Islet of Langerhans (tissue), 1 donor: ENCODE results near the gene DDN.

Experiments
- FAIRE-seq: peaks from one replicate; lab custom pipeline; 2011; peaks lifted over from hg19 to GRCh38; lab: Jason Lieb, UNC

The DDN gene

DNA sequence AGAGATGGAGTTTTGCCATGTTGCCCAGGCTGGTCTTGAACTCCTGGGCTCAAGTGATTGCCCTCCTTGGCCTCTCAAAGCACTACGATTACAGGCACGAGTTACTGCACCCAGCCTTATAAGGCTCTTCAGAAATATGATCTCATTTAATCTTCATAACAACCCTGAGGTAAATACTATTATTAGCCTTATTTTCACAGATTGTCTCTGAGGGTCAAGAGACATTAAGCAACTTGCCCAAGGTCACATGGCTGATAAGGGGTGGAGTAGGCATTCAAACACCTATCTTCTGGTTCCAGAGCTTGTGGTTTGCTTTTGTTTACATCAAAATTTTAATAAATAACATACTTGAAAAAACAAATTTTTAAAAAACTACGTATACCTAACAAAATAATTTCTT, 14.3 kb upstream of the DDN start:
- no peak for FAIRE-seq

DNA sequence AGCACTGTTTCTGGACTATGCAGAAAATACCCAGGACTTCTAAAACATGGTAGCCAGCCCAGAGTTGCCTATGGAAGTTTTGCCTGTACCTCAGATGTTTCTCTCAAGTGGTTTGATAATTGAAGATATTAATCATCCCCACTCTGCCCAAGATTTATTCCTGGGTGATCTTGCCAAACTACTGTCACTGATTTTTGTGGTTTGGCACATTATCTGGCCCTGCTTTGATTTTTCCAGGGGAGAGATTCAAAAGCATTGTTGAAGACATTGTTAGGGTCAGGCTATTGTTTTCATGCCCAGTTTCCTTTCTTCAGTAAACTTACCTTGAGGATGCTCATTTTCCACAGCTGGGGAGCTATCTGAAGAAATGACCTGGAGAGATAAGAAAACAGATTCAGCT, 13.6 kb upstream of the DDN start:
- FAIRE-seq, result no peak

DNA sequence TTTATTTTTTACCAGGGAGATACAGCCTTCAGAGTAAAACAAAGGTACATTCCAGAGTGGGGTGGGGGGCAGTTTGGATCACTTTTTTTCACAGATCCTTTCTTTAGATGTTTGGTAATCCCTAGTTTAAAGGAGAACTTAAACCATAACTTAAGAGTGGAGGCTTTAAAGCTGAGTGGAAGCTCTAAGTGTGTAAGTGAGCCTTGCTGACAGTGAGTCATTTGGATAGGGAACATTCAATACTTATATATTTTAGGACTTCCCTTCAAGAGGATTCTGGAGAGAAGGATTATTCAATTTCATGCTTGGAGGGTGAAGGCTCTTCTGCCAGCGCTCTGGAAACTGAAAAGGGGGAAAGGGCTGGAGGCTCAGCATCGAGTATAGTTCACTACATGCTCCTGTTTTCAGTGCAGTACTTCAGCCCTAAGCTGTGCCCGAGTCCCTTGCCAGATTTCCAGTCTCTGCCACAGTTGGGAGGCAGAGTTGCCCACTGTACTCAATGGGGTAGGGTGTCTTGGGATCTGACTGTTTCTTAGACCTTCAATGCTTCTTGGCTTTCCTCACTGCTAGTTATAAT, 11.0 kb upstream of the DDN start:
- FAIRE-seq, result no peak

DNA sequence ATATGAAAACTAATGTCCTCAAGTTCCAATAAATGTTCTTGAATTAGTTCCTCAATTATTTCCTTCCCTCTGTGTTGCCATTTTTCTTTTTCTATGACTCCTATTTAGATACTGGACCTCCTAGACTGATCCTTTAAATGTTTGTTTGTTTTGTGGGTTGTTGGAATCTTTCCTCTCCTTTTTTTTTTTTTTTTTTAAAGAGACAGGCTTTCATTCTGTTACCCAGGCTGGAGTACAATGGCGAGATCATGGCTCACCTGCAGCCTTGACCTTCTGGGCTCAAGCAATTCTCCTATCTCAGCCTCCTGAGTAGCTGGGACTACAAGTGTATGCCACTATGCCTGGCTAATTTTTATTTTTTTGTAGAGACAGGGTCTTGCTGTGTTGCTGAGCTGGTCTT, 9.8 kb upstream of the DDN start:
- FAIRE-seq, result no peak

DNA sequence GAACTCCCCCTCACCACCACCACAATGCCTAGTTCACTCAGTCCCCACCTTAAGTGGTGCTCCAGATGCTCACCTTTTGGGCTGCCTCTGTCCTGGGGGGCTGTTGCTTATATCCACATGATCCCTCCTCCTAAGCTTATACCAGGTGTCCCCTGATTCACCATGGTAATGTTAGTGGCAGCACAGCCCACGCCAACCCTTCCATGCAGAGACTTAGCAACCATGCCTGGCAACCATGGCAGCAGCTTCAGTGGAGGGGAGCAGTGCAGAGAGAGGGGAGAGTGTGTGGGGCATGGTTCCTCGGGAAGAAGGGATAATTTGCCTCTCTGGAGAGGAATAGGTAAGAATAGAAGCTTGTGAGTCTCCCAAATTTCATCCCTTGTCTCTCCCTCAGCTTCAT, 1.2 kb upstream of the DDN start:
- FAIRE-seq, result no peak

DNA sequence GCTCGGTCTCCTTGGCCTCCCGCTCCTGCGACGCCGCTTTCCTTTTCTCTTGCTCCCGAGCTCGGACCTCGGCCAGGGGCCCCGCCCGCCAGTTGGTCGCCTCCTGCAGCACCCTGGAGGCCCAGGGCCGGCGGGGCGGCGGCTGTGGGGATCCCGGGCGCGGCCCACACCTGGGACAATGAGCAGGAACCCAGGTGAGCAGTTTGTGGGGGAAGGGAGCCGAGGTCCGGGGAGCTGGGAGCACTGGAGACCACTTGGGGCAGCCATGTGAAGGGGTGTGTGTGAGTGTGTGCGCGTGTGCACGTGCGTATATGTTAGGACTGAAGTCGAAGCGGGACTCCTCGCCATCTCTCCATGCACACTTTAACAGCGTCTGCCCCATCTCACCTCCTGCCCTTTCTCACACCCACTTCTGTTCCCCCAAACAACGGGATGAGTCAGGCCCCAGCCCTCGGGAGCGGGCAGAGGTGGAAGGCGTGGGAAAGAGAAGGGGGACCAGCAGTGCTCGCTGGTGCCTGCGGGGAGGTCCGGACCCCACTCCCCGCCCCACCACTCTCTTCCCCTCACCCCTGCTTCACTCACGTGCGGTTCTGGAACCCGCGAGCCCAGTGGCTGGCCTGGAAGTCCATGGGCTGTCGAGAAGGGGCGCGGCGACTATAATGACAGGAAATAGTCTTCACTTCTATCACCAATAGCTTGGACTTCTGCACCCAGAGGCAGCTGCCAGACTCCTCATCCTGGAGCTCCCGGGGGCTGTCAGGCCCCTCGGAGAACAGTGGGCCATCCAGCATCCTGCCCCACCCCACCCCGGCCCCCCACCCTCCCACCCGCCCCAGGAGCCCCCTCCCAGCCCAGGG, 450 bp downstream of the DDN start:
- no peak for FAIRE-seq

DNA sequence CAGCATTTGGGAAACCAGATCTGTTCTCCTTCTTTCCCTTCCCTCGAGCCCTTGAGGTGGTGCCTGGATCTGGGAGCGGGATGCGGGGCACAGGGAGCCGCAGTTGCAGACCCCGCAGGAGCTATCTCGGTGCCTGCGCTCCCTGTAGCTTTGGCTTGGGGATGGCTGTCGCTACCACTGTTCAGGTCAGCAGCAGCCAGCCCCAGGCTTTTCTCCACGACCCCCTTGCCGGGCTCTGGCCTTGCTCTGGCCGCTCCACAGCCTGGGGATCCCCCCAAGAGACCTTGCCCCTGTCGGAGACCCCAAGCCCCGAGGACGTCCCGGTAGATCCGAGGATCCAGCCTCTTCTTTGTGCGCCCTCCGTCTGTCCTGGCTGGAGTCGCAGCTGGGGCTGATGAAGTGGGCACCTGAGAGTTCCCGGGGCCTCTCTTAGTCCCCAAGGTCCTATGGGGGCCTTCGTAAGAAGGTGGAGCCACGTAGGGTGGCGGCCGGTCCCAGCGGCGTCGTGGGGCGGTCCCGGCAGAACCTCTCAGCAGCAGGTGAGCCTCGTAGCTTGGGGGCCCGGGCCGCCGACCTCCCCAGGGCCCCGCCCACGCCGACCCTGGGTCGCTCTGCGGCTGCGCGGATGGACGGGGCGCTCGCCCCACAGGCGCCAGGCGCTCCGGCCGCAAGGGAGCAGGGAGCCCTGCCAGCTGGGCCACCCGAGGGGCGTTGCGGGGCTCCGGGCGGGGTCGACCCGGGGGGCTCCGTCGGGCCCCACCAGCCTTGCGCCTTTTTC, 1.3 kb downstream of the DDN start:
- no peak for FAIRE-seq

DNA sequence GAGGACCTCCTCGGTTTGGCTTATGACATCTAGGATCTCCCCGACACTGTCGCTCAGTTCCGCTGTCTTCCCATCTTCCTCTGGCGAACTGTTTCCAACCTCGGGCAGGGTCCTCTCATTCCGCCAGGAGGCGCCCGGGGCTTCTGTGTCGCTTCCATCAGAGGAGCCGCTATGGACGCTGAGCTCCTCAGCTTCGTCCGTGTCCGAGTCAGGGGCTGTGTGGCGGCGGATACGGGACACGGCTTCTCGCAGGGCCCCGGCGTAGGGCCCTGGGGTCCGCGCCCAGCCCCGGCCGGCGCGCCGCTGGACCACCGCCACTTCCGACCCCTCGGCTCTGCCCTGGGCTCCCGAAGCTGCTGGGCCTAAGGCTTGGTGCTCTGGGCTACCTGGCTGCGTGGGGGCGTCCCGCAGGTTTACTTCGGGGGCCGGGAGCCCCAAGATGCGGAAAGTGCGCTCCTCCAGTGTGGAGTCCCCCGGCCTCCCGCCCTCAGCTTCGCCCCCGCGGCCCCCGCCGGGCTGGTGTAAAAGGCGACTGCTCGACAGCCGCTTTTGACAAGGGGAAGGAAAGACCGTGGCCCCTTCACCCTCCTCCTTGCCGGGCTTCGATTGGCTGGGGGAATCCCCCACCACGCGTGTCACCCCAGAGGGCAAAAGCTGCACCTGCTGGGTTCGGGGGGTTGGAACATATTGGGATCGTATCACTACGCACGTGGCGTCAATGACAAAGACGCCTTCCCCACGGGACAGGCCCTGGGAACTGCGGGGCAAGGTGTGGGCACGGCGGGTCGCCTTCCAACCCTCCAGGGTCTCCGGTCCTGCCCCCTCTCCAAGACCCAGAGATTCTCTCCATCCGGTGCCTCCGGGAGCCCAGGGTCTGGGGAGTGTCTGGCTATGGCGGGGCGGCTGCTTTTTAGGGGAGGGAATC, 2.1 kb downstream of the DDN start:
- FAIRE-seq, result no peak

DNA sequence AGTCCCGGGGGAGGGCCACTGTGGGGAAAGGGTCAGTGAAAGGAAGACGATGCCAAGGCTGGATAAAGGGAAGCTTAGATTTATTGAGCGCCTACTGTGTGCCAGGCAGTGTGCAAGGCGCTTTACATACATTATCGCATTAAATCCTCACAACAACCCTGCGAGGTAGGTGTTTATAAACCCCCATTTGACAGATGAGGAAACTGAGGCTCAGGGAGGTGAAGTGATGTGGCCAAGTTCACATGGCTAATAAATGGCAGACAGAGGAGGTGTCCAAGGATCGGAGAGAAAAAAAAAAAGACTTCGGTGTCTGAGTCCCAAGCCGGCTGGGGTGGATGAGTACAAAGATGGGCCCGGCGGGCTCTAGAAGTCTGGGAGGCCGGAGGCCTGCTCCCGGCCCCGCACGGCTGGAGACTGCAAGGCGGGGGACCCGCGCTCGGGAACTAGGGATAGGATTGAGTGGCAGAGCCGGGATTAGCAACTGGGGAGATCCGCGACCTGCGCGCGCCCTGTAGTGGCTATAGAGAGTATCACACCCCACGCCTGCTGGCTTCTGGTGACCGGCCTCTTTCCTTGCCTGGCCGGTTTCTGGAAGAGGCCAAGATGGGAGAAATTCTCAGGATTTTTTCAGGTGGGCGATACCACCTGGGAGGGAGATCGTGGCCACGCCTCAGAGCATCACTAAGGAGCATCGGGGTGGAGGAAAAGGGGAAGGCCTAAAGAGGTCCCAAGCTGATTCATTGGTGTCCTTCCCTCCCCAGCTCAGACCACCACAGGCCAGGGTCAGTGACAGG, 3.9 kb downstream of the DDN start:
- FAIRE-seq, result no peak

DNA sequence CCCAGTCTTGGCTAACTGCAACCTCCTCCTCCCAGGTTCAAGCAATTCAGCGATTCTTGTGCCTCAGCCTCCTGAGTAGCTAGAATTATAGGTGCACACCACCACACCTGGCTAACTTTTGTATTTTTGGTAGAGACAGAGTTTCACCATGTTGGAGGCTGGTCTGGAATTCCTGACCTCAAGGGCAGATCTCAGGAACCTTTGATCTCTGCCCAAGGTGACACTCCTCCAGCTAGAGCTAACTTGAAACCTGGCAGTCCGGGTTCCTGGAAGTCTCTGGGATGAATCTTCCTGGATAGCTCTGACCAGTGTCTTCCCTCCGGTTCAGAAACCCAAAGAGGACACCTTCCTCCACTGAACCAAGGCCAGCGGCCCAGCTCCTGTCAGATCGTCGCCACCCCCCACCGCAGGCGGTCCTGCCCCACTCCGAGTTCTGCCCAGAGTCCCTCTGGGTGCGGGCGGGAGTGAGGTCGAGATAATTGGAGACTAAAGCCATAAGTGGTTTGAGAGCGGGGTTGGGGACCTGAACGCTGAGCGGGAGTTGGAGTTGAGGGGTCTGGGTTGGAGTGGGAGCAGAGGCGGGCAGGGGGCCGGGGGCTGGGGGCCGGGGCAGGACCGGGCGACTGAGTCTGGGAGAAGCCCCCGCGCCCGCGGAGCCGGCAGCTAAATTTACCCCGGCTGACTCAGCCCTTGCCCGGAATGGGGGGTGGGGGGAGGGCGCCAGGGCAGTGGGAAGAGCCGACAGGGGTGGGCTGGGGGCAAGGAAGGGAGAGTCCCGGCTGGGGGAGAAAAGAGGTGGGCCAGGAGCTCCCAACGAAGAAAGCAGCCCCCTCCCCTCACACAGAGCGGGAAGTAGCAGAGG, 4.7 kb downstream of the DDN start:
- no peak for FAIRE-seq

DNA sequence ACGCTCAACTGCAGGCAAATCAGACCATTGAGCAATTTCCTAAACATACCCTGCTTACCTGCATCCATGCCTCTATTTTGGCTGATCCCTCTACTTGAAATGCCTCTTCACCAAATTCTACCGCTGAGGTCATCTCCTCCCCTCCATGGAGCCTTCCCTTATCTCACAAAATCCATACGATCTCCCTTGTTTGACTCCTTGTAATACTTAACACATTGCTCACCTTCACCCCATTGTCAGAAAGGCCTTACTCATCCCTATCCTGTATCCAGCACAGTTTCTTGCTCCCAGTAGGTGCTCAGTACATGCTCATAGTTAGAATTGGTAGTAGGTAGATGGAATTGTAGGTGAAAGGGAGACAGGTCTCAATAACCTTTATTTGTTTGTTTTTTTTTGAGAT, 5.4 kb downstream of the DDN start:
- no peak for FAIRE-seq

DNA sequence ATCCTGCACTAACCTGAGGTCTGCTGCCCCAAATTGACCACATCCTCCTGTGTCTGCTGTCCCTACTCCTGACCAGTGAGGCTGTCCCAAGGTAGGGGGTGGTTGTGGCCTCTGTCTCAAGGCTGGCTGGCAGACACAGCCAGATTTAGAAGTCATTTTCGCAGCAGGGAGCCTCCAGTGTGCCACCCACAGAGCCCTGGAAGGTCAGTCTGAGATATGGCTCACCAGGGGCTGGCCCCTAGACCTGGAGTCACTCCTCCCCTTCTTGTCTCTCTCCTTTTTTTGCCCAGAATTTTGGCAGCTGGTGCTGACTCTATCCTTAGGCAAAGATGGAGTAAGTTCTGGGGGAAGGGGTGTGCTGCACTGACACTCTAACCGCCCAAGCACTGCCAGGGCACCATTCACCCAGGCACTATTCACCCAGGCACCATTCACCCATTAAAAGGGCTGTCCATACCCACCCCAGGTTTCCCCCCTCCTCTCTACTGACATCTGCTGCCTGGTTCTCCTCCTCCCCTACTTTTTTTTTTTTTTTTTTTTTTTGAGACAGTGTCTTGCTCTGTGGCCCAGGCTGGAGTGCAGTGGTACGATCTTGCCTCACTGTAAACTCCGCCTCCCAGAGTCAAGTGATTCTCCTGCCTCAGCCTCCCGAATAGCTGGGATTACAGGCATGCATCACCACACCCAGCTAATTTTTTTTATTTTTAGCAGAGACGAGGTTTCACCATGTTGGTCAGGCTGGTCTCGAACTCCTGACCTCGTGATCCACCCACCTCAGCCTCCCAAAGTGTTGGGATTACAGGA, 7.7 kb downstream of the DDN start:
- FAIRE-seq, result no peak

DNA sequence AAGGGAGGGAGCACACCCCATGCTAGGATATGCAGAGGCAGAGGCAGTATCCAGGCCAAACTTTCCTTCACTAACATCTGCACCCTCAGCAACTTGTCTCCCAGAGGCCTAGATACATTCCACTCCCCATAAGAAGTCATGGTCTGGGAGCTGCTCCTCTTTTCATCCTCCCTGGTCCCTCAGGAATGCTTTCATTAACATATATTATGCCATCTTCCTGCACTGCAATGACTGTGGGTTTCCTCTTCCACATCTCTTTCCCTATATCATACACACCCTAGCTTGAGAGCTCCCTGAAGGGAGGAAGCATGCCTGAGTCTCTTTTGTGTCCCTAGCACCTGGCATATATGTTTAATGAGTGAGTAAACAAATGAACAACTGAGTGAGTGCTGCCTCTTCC, 8.6 kb downstream of the DDN start:
- no peak for FAIRE-seq

DNA sequence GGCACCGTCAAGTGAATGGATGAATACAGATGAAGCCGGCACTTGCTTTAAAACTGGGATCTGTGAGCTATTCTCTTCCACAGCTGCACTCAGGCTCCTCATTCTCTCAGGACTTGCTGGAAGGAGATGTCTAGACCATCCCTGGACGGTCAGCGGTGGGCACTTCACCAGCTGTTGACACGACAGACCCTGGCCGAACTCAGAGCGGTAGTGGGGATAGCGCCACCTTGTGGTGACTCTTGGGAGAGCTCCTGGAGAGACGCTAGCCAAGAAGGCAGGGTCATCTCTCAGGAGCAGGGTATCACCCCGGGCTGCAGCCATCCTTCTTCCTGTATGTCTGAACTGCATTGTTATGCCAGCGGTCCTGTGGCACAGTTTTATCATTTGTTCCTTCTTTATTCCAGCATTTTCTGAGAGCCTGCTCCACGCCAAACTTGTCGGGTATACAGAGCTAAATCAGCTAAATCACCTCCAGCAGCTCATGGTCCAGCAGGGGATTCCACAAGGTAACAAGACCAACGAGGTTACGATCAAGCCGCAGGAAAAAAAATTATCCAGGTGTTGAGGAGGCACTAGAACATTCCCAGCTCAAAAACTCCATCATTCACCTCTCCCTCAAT, 11.0 kb downstream of the DDN start:
- no peak for FAIRE-seq

DNA sequence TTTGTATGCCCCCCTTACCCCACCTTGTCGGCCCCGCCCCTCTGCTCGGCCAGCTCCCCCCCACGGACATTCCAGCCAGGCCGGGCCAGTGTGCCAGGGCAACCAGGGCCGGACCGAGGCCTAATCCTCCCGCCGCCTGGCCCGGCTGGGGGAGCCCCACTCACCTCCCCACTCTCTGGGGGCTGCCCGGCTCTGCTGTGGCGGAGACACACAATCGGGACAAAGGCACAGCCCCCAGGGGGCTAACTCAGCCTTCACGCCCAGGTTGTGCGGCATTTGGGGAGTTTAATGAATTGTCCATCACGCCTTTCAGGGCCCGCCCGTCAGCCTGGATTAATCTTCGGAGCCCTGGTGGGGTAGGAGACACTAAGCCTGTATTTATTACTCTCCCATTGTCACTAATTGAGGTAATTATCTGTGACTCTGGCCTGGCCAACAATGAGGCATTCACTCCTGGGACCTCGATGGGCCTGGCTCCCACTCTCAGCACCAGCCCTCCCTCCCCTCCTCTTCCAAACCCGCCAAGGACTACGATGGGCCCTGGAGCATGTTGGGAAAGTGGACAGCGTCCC, 12.4 kb downstream of the DDN start:
- FAIRE-seq, result no peak

DNA sequence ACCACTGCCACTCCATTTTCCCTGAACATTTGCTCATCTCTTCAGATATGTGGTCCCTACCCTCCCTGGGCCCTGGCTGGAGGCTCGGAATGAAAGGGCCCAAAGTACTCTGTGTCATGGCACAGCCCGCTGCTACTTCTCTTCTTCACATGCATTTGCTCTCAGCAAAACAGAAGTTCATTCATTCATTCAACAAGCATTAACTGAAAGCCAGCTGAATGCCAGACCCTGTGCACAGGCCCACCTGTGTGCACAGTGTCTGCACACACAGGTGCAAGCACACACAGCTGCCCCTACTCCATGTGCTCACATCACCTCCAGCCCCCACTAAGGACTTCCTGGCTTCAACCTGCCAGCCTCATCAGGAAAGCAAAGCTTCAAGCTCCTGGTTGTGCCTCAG, 13.3 kb downstream of the DDN start:
- no peak for FAIRE-seq

DNA sequence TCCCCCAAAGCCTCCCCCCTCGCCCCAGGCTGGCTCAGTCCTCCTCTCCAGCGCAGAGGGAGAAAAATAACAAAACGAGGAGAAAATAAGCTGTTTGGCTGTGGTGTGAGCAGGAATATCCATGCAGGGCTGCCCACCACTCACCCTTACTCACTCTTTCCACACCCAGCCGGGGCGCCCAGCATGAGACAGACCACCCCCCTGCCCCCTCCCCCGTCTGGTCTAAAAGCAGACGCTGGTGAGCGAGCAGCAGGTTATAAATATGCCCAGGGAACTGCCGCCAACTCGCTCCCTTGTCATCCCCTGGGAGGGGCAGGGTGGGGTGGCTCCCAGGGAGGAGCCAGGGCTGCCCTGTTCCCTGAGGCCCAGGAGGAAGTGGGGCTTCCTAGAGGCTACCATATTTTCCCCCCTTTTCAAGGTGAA, 13.7 kb downstream of the DDN start:
- no peak for FAIRE-seq

DNA sequence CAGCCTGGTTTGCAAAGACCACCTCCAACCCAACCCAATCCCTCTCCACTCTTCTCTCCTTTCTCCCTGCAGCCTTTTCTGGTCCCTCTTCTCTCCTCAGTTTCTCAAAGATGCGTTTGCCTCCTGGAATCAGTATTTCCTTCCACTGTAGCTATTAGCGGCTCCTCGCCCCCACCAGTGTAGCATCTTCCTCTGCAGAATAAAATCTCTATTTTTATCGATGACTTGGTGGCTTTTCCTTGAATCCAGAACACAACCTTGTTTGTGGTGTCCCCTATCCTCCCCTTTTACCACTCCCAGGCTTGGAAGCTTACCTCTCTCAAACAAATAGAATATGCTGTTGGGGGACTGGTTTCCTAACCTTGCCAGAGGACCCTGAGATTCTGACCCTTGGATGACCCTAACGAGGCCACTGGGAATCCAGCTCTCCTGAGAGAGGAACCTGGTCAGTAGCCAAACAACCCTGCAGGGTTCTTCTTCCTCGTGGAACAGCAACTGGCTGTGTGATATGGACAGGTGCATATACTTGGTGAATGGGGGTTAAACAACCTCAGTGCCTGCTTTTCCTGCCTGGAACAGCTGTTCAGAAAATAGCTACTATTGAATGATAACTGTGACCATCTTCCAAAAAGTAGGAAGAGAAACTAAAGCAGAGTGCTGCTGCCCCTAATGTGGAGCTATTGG, 16.6 kb downstream of the DDN start:
- FAIRE-seq, result no peak
